ENCODE results near the gene SLPI. TPM values are rescaled to one million over a fixed set of nuclear protein-coding genes. Genes with fewer than 3 reads are reported as not detected.
A peak's percentile ranks its signal among the peaks of the same experiment; 100 is the strongest.

Gene SLPI
- not detected for polyA plus RNA-seq (ENCODE audit: insufficient read length)

DNA sequence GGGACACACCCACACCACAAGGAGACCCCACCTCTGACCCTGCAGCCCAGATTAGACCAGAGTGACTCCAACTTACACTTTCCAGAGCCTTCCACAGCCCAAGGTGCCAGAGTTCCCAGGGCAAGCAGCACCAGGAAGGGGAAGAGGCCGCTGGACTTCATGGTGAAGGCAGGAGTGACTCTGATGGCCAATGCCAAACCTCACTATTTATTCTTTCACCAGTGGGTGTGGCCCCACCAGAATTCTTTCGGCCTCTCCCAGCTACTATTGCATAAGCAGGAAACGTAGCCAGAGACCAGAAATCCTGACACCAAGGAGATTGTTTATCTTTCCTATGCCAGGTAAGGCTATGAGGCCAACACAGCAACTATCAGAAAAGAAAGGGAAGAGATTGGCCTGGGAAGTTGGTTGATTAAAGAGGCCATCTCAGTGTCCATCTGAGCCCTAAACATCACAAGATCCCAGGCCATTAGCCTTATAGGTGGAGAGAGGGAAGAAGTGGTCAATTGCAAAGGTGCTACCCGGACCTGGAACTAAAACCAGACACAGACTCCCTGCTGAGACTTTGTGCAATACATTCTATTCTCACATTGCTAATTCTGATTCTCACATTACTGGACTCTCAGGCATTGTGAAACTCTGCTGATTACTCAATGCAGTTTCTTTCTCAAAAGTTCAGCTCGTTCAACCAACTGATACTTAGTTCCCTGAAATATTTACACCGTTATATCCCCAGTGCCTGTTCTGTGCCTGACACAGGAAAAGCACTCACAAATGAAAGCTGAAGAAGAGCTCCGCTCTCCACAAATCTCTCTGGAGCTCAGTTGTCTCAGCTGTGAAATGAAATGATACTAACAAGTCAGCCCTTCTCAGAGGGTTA lies at the start of gene SLPI:
Gene SLPI (minus strand): TSS at position 182 of the 880 bp plus-strand sequence. CDS start 21 bp downstream, at position 161.
- no peak for DNase-seq (ENCODE audit: low read depth)

DNA sequence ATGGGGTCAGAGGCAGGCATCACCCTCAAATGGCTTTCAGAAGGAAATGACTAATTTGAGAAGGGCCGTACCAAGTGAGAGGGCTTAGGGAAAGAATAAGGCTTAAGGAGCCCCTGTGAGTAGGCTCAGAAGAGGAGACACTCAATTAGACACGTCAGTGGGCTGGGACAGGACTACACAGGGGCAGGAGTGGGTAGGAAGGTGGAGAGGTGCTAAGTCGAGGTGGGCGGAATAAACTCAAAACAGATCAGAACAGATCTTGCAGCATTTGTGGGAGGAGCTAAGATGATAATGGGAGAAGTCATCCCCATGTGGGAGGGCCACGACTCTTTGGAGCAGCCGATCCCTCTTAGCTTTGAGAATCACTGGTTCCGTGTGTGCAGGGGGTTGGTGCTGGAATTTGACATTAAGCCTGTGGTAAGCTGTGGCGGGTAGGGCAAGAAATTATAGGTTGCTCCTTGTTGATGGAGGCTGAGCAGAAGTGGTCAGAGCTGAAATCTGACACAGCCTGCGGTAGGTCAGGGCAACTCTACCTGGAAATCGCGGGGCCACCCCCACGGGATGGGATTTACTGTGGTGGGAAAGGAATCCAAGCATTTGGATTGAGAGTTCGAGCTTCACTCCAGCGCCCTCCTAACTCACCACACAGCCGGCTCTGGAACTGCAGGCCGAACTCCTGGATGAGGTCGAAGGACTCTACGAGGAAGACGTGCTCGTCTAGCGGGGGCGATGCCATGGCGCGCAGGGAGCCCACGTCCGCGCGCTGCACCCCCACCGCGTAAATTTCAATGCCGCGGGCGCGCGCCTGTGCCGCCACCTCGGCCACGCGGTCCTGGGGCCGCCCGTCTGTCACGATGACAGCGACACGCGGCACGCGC lies 49.5 kb upstream of the SLPI start:
- no peak for DNase-seq (ENCODE audit: low read depth)

DNA sequence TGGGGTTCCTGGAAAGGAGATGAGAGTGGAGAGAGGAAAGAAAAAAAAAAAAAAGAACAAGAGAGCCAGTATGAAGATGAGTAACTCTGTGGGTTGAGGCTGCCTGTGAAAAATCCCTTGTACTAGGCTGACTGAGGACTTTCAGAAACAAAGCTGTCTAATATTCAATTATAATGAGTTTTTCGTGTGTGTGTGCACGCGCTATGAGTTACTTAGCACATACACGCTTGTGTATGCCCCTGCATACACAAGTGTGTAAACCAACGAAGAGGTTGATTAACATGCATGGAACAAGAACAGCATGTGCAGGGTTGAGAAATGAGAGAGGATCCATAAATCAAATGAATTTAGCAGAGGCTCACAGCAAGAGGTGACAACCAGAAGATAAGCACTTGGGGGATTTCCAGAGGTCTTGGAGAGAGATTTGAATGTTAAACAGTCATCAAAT lies 47.5 kb upstream of the SLPI start:
- no peak for DNase-seq (ENCODE audit: low read depth)

DNA sequence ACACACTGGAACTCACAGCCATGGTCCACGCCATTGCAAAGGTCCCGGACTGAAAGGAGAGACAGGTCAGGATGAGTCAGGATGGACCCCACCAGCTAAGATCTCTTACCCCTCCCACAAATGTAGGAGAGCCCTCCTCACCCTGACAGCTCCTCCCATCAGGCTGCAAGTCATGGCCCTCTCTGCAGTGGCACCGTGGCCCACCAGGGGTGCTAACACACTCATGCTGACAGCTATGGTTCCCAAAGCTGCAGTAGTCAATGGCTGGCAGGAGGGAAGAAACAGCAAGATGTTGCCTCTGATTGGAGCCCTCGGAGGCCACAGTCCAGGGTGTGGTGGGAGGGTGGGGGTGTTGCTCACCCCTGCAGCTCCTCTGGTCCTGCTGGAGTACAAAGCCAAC lies 46.6 kb upstream of the SLPI start:
- DNase-seq (ENCODE audit: low read depth) = no peak

- no peak for DNase-seq (ENCODE audit: low read depth)
Observed at GRCh38 chr20:45299786-45300185, 45.4 kb upstream of the SLPI start.

- DNase-seq (ENCODE audit: low read depth) = no peak
Observed at GRCh38 chr20:45297786-45298497, 43.6 kb upstream of the SLPI start.

- no peak for DNase-seq (ENCODE audit: low read depth)
Observed at GRCh38 chr20:45294659-45295058, 40.3 kb upstream of the SLPI start.

- no peak for DNase-seq (ENCODE audit: low read depth)
Observed at GRCh38 chr20:45294003-45294368, 39.6 kb upstream of the SLPI start.

- DNase-seq (ENCODE audit: low read depth) = no peak
Observed at GRCh38 chr20:45293041-45294002, 39.0 kb upstream of the SLPI start.

DNA sequence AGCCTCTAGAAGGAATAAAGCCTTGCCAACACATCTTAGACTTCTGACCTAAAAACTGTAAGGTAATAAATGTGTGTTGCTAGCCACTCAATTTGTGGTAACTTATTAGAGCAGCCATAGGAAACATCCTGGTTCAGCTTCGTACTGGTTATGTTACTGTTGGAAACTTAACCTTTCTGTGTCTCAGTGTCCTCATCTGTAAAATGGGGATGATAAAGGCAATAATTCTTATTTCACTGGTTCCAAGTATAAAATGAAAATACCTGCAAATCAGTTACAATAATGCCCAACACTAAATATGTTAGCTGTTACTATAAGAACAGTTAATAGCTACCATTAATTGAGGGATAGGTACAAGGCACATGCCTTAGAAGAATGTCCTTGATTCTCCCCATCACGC lies 38.0 kb upstream of the SLPI start:
- DNase-seq (ENCODE audit: low read depth) = no peak

GRCh38 chr20:45291526-45291925 lies 37.2 kb upstream of the SLPI start:
- DNase-seq (ENCODE audit: low read depth) = no peak

GRCh38 chr20:45290677-45291355 lies 36.5 kb upstream of the SLPI start:
- DNase-seq (ENCODE audit: low read depth) = peak; percentile 14

DNA sequence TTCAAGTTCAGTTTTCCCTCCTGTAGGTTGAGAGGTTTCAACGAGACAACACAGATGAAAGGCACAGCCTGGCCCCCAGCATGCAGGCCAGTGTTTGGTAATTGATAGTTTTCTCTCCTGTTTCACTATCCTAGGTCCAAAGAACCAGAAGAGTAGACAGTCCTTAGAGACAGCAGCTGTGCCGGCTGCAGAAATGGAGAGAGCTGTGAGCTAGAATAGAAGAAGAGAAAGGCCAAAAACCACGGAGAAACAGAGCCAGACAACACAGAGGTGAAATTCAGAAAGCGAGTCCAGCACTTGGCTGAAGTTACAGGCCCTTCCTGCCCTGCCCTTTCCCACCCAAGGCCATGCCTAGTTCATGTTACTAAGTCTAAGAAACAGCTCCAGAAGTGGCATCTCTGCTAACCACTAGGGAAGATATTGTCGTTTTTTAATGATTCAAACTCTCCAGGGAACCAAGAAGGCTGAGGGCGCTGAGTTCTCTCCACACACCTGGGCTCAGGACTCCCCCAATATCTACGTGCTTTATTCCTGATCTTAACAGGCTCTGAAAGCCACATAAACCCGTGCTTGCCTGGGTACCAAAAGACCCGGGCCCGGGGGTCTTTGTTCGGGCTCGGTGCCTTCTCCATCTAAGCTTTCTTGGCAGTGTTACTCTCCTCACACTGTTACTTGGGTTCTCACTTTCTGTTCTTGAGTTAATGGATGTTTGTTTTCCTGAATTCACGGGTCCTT lies 35.7 kb upstream of the SLPI start:
- DNase-seq (ENCODE audit: low read depth) = no peak

DNA sequence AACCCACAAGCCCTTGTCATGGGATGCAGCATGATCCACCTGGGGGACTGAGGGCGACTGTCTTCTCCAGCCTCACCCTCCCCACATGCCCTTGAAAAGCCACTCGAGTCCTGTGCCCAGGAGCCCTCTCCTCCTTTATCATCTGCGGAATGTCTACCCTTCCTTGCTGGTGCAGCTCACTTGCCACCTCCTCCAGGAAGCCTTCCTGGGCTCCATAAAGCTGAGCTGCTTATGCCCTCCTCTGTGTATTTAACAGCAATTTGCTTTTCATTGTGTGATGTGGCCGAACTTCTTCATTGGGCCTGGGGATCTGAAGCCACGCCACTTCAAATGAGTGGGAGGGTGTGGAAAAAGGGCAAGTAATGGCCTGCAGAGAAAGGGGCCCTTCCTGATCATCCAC lies 34.5 kb upstream of the SLPI start:
- no peak for DNase-seq (ENCODE audit: low read depth)

DNA sequence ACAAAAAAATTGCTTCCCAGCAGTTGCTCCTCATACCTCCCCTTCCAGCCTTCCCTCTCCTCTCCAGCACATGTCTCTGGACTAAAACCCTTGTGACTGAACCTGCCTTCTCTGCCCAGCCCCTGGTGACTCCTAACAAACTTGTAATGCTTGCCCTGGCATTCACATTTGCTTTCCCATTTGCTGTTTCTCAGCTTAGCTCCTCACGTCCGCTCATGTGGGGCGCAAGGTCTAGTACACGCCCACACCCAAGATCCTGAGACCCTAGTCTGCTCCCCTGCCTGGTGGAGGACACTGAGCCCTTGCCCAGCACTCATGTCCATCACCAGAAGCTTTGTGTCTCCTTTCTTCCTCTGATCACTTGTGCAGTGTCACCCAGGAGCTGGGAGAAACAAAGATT lies 34.0 kb upstream of the SLPI start:
- DNase-seq (ENCODE audit: low read depth) = no peak

DNA sequence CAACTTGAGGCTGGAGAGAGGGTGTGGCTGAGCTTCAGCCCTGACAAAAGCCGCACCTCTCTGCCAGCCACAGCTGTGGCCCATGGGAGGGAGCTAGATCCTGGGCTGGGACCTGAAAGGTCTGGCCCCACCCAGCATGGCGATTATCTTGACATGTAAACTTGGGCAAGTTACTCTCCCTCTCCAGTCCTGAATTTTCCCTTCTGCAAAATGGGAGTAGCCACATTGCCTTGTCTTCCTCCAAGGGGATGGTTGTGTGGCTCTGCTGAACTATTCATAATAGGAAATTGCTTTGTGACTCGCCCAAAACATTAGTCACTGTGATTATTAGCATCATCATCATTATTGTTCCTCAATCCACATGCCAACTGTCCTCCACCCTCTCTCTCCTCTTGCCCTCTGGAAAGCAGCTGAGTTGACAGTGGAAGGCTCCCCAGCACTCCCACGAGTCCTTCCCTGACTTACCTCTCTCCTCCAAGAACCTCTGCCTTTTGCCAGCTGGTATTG lies 29.2 kb upstream of the SLPI start:
- DNase-seq (ENCODE audit: low read depth) = no peak

- no peak for DNase-seq (ENCODE audit: low read depth)
Observed at GRCh38 chr20:45282700-45283550, 28.6 kb upstream of the SLPI start.

- DNase-seq (ENCODE audit: low read depth) = no peak
Observed at GRCh38 chr20:45279992-45280391, 25.6 kb upstream of the SLPI start.

Measured in forelimb muscle (tissue), 1 donor.